ENCODE measurements around the gene CHST11. TPM values are rescaled to one million over a fixed set of nuclear protein-coding genes. Genes with fewer than 3 reads are reported as not detected.

The CHST11 gene
- total RNA-seq, 3 donors from 2014 or later = 12.5 to 16.4 (median 15.5) TPM

- Histone ChIP-seq H3K36me3 (no peaks in the 10 kb centered on the region), H3K9me3 (no peaks in the 10 kb centered on the region), H3K27ac (no peak overlapping the region), H3K4me1 (no peaks in the 10 kb centered on the region), H3K27me3 (no peaks in the 10 kb centered on the region), H3K4me3 (no peak overlapping the region)
- DNase-seq (ENCODE audit: low spot score in 2 of 2) = no peak
- no peak for TF ChIP-seq CTCF (IDR thresholded peaks at IDR 0.05)
- no peak for TF ChIP-seq POLR2AphosphoS5 (IDR thresholded peaks at IDR 0.05)
- no peak for TF ChIP-seq POLR2A (IDR thresholded peaks at IDR 0.05)
- intact Hi-C loops (cut with DNase I; ENCODE audit: low total_unique reads) = no loop called here
Observed at GRCh38 chr12:104689635-104690034, 232.9 kb downstream of the CHST11 start.

GRCh38 chr12:104691721-104692556 lies 235.2 kb downstream of the CHST11 start:
- Histone ChIP-seq H3K9me3 (no peaks in the 10 kb centered on the region), H3K27me3 (no peaks in the 10 kb centered on the region), H3K27ac (no peak overlapping the region), H3K4me3 (no peak overlapping the region), H3K4me1 (no peaks in the 10 kb centered on the region), H3K36me3 (no peaks in the 10 kb centered on the region)
- DNase-seq (ENCODE audit: low spot score in 2 of 2) = no peak
- TF ChIP-seq POLR2AphosphoS5 (IDR thresholded peaks at IDR 0.05) = no peak
- TF ChIP-seq POLR2A (IDR thresholded peaks at IDR 0.05) = no peak
- TF ChIP-seq CTCF (IDR thresholded peaks at IDR 0.05) = no peak
- intact Hi-C loops (cut with DNase I; ENCODE audit: low total_unique reads) = no loop called here

GRCh38 chr12:104692557-104693218 lies 235.9 kb downstream of the CHST11 start:
- TF ChIP-seq CTCF (IDR thresholded peaks at IDR 0.05) (no peak), POLR2AphosphoS5 (IDR thresholded peaks at IDR 0.05) (no peak), POLR2A (IDR thresholded peaks at IDR 0.05) (no peak)
- Histone ChIP-seq H3K9me3 (no peaks in the 10 kb centered on the region), H3K4me3 (no peak overlapping the region), H3K36me3 (no peaks in the 10 kb centered on the region), H3K4me1 (no peaks in the 10 kb centered on the region), H3K27ac (no peak overlapping the region), H3K27me3 (no peaks in the 10 kb centered on the region)
- no peak for DNase-seq (ENCODE audit: low spot score in 2 of 2)
- intact Hi-C loops (cut with DNase I; ENCODE audit: low total_unique reads) = no loop called here

- H3K4me3 ChIP-seq = no peak overlapping the region
- H3K36me3 ChIP-seq = no peaks in the 10 kb centered on the region
- intact Hi-C loops (cut with DNase I; ENCODE audit: low total_unique reads) = no loop called here
- no peak for DNase-seq (ENCODE audit: low spot score in 2 of 2)
- no peaks in the 10 kb centered on the region for H3K27me3 ChIP-seq
- no peaks in the 10 kb centered on the region for H3K9me3 ChIP-seq
- H3K27ac ChIP-seq = no peak overlapping the region
- TF ChIP-seq POLR2A (IDR thresholded peaks at IDR 0.05) (no peak), CTCF (IDR thresholded peaks at IDR 0.05) (no peak), POLR2AphosphoS5 (IDR thresholded peaks at IDR 0.05) (no peak)
- no peaks in the 10 kb centered on the region for H3K4me1 ChIP-seq
Observed at GRCh38 chr12:104693493-104693892, 236.7 kb downstream of the CHST11 start.

- Histone ChIP-seq H3K9me3 (no peaks in the 10 kb centered on the region), H3K4me3 (no peak overlapping the region), H3K36me3 (no peaks in the 10 kb centered on the region), H3K4me1 (no peaks in the 10 kb centered on the region), H3K27ac (no peak overlapping the region), H3K27me3 (no peaks in the 10 kb centered on the region)
- TF ChIP-seq POLR2AphosphoS5 (IDR thresholded peaks at IDR 0.05) (no peak), CTCF (IDR thresholded peaks at IDR 0.05) (no peak), POLR2A (IDR thresholded peaks at IDR 0.05) (no peak)
- no peak for DNase-seq (ENCODE audit: low spot score in 2 of 2)
- intact Hi-C loops (cut with DNase I; ENCODE audit: low total_unique reads) = no loop called here
Observed at GRCh38 chr12:104694161-104694560, 237.4 kb downstream of the CHST11 start.

Data from breast epithelium (tissue), 4 donors.